AG08396 (cell line): ENCODE results near the gene ZNF20.

ENCODE experiments used
- DNase-seq: peaks from one replicate; pipeline ENCODE4 v3.0.0; 2012; ENCODE audit warnings: low spot score, mixed read lengths

Gene ZNF20

DNA sequence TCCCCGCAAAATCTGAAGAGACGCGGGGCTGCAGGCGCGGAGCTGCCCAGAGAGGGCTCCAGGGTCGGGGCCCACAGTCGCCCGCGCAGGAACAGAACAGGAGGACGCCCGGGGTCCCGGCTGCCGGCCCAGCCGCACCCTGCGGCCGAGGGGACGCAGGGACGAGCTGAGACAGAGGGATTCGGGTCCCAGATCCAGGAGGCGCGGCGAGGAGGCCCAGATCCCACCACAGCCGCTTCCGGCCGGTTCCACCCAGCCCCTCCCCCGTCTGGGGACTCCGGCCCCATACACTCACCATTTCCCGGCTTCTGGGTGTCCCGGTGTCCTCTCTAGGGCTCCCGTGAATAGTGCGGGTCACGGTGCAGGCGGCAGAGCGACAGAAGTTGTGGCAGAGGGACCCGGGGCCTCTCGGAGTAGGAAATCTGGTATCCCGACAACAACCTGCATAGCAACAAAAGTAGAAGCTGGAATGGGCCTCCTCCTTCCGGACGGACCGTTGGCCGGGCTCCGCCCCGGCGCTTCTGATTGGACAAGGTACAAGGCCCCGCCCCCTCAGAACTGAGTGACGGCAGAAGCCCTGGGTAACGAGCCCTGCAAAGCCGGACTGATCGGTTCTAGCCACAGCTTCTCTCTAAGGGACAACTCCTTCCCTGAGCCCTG is at the start of gene ZNF20:
ZNF20 (minus strand) TSS at position 466 of the 660 bp plus-strand sequence; CDS start at position 298, 168 bp downstream.
- DNase-seq, result peak; percentile 97

DNA sequence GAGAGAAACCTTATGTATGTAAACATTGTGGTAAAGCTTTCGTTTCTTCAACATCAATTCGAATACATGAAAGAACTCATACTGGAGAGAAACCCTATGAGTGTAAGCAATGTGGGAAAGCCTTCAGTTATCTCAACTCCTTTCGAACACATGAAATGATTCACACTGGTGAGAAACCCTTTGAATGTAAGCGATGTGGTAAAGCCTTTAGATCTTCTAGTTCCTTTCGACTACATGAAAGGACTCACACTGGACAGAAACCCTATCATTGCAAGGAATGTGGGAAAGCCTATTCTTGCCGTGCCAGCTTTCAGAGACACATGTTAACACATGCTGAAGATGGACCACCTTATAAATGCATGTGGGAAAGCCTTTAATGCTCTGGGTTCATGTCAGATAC is 47.5 kb upstream of the ZNF20 start:
- DNase-seq, result no peak

DNA sequence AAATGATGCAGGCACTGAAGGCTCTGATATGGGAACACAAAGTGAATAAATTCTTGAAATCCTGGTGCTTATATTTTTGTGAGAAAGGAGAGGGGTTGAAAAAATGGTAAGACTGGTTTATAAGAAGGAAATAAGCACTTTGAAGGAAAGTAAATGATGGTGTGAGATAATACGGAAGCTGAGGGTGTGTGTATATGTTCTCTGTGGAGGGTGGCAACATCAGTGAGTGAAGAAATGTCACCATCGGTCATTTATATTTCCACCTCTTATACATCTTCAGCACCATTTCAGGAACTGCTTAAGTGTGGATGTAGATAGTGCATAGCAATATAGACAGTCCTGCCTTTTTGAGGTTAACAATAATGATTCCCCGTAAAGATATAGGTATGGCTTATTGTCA is 40.2 kb upstream of the ZNF20 start:
- no peak for DNase-seq

DNA sequence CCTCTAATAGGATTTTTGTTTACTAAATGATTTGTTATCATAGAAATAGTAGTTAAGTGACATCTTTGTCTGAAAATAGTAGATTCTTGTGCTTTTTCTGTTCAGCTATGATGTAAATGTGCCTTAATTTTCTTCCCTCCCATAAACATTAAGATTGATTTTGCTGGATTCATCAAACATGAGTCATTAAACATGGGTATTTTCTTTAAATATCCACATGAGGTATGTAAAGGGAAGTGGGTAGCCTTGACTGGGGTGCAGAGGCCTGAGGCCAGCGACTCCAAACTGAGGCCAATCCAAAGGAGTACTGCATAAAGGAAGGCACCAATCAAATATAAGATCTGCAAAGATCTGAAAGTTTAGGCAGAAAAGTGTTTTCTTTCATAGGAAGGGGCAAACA is 26.5 kb upstream of the ZNF20 start:
- DNase-seq, result peak; percentile 16

DNA sequence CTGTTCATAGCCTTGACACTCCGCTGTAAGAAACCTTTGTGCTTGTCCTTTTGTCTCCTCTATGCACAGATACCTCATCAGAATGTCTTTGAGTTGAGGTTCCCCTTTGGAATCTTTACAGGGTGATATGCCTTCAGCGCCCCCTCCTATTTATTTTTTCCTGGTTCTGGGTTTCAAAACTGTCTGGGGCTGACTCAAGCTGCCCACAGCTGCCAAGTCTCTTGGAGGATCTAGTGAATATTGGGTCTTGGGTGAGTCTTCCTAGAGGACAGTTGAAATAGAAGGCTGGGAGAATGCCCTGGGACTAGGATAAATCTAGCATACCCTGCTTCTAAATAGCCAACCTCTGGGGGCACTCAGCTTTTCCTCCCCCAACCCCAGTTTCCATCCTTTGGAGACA is 23.7 kb upstream of the ZNF20 start:
- DNase-seq, result peak; percentile 70

DNA sequence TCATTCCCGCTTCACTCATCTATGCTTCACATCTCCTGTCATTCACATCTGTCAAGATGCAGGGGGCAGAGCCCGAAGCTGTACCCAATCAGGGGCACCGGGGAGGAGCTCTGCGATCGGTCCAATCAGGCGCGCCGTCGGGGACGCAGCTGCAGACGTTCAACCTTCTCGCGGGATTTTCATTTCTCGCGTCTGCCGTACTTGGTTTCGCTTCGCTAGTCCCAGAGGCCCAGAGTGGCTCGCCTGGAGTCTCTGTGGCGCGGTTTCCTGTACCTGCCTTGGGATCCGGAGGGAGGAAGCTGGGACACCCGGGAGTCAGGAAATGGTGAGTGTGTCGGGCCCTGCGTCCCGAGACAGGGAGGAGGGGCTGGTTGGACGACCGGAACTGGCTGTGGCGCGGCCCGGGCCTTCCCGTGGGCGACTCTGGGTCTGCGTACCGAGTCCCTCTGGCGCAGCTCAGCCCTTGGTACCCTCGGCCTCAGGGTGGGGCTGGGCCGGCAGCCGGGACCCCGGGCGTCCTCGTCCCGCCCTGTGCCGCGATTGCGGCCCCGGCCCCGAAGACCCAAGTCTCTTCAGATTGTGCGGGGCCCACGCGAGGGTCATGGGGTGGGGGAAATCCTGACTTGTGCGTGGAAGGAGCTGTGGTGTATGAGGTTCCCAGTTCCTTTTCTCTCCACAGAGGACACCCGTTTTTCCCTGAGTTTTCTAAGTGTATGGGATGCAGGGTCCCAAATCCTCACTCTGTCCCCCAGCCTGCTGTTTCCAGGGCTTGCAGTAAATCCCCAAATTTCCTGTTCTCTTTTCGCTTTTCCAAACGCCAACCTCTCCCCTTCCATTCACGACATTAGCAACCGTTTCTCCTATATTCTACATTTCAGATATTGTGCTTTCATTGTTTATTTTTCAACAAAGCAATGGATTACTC is 23.0 kb upstream of the ZNF20 start, which contains the start of gene ZNF136:
ZNF136 (plus strand) TSS at position 215 of the 925 bp plus-strand sequence; CDS start at position 323, 108 bp downstream.
- DNase-seq, result peak; percentile 99

DNA sequence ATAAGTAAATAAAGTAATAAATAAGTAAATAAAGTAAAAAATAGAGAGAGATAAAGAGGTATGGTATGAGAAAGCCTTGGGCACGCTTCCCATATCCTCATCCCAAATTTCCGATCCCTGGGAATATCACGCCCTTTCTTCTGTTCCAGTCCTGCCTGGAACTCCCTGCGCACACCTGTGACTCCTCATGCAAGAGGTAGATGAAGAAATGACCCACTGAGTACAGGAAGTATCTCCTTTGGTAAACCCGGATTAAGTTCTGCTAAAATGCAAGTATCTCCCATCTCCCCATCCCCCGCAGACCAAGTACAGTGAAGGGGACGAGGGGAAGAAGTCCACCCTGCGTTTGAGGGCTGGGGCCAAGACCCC is 22.3 kb upstream of the ZNF20 start:
- no peak for DNase-seq

DNA sequence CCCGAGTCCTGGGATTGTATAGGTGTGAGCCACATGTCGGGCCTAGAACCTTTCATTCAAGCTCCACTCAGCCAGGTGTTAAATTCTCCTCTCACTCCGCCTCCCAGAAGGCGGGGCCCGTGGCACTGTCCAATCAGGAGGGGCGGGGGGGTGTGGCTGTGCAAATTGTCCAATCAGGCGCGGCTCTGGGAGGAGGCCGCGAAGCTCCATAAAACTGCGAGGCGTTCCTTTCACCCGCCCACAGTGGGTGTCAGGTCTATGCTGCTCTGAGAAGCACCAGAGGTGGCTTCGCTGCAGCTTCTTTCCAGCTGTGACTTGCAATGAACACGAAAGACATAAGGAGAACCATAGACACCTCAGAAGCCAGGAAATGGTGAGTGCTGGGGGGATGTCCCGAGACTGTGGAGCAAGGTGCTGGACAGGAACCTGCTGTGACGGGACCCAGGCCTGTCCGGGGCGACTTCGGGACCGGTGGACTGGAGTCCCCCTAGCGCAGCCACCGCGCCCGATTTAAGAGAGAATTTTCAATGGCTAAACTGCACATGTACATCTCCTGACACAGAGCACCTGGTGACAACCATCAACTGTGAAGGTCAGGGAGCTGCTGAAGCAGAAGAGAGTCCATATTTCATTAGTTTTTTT is 19.7 kb upstream of the ZNF20 start:
- DNase-seq, result no peak

DNA sequence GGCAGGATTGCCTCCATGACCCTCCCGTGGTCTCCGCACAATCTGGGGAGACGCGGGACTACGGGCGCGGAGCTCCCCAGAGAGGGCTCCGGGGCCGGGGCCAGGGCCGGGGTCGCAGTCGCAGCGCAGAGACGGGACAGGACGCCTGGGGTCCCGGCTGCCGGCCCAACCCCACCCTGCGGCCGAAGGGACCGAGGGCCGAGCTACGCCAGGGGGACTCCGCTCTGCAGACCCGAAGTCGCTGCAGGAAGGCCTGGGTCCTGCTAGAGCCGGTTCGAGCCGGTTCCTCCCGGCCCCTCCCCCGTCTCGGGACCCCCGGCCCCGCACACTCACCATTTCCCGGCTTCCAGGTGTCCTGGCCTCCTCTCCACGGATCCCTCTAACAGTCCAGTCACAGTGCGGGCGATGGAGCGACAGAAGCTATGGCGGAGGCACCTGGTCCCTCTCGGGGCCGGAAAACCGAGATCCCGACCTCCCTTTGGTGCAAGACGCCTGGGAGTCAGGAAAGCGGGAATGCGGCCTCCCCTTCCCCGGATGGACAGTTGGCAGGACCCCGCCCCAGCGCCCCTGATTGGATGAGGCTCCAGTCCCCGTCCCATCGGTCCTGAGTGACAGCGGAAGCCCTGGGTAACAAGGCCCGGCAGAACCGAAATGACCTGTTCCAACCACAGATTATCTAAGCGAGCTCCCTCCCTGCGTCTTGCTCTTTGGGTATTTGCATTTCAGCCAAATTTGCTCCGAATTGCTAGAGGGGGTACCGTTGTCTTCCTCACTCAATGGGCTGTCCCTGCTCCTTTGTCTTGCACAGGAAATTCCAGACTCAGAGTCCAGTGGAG is 16.3 kb upstream of the ZNF20 start, which contains the start of gene ZNF625:
ZNF625 (minus strand) TSS at position 512 of the 836 bp plus-strand sequence; CDS start at position 336, 176 bp downstream.
- peak; percentile 90 for DNase-seq

DNA sequence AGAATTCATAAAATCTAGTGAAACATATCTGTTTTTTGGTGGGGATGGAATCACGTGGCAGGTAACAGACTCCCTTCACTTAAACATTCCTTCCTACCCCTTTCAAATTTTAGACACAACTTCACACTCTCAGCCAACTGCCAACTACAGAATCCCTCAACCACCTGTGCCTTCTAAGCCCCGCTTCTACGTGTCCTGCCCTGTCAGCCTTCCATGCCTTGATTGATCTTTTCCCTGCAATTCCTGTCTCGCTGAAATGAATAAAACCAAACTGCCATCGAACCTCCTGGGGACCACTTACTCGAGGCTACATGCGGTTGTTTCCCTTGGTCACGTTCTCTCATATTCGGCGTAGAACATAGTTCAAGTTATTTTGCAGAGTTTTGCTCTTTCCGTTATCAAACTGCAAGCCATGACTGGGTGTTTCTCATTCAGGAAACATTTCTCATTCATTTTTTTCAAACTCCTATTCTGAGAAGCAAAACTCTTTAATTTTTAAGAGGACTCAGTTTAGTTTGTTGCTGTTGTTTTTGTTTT is 15.2 kb upstream of the ZNF20 start:
- no peak for DNase-seq

DNA sequence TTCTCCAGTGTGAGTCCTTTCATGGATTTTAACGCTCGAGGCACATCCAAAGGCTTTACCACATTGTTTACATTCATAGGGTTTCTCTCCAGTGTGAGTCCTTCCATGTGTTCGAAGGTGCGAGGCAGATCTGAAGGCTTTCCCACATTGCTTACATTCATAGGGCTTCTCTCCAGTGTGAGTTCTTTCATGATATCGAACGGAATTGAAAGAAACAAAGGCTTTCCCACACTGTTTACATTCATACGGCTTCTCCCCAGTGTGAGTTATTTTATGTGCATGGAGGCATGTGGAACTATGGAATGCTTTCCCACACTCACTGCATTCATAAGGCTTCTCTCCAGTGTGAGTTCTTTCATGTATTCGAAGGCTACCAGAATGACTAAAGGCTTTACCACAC is 5.2 kb upstream of the ZNF20 start:
- DNase-seq, result no peak

DNA sequence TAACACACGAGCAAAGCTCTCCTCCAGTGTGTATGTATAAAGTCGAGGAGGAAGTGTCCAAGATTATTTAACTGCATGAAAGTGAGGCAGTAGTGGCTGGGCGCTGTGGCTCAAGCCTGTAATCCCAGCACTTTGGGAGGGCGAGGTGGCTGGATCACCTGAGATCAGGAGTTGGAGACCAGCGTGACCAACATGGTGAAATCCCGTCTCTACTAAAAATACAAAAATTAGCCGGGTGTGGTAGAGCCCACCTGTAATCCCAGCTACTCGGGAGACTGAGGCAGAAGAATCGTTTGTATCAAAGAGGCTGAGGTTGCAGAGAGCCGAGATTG is 1.2 kb upstream of the ZNF20 start:
- no peak for DNase-seq

DNA sequence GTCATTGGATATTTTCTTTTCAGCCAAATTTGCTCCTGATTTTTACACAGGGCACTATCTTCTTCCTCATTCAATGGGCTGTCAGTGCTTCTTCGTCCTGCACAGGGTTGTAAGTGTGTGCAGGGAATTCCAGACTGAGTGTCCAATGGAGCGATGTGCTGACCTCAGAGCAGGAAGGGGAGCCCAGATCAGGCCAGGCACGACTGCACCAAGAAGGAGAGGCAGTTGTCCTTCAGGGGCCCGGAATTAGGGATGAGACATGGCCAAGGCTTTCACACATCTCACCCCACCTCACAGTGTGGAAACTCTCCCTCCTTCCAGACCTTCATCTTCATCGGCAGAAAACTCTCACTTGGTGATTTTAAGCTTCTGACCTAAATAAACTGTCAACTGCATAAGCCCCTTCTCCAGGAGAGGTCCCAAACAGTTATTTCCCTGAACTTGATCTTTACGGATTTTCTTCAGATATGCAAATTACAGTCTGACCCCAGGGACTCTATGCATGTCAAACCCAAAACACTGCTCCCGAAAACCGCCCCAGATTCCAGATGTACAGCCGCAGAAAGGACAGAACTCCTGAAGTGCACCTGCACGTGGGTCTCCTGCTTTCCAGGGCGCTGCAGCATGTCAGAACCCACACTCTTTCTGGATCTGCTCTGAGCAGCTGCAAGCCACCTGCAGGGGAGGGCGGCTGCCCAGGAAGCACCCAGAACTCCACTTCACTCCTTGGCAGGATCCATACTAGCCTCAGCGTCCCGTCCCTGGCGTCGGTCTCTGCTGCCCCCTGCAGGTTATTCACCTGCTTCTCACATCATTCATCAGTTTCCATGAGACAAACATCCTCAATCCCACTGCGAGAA is 625 bp upstream of the ZNF20 start:
- DNase-seq, result peak; percentile 87

DNA sequence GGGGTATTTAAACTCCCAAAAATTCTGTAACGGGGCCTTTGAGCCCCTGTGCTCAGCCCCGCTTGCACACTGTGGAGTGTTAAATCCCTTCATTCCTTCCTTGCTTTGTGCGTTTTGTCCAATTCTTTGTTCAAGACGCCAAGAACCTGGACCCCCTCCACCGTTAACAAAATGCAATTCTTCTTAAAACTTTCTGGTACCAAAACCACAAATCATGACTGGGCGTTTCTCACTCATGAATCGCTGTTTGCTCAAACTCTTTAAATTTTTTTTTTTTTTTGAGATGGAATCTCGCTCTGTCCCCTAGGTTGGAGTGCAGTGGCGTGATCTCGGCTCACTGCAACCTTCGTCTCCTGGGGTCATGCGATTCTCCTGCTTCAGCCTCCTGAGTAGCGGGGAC is 881 bp downstream of the ZNF20 start:
- no peak for DNase-seq

DNA sequence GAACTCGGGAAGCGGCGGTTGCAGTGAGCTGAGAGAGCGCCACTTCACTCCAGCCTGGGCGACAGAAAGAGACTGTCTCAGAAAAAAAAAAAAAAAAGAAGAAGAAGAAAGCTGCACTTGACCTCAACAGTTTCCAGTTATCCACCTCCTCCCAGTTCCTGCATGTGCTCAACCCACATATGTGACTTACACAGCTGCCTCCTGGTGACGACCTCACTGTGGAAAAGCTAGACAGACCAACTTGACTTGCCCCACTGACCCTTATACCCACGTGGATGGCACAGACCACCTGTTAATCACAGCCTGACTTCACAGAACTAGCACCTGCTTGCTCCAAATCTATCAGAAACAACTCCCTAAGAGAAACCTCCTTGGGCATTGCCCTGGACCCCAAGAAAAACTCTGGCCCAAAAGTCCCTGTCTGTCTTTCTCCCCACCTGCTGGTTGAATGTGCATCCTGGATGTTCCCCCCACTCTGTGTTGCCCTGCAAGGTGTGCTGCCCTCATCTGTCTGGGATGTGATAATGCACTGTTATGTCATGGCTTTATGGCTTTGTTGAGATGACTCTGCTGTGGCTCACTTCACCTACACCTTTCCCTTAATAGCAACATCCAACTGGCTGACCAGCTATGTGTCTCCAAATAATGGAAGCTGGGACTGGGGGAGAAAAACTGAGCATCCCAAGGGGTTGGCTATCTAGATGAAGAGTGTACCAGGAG is 2.8 kb downstream of the ZNF20 start:
- DNase-seq, result no peak

DNA sequence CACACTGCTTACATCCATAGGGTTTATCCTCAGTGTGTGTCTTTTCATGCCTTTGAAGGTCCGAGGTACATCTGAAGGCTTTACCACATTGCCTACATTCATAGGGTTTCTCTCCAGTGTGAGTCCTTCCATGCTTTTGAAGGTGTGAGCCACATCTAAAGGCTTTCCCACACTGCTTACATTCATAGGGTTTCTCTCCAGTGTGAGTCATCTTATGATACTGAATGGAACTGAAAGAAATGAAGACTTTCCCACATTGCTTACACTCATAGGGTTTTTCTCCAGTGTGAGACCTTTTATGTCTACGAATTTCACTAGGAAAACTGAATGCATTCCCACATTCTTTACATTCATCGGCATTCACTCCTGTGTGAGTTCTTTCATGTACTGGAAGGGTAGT is 7.1 kb downstream of the ZNF20 start:
- DNase-seq, result no peak

DNA sequence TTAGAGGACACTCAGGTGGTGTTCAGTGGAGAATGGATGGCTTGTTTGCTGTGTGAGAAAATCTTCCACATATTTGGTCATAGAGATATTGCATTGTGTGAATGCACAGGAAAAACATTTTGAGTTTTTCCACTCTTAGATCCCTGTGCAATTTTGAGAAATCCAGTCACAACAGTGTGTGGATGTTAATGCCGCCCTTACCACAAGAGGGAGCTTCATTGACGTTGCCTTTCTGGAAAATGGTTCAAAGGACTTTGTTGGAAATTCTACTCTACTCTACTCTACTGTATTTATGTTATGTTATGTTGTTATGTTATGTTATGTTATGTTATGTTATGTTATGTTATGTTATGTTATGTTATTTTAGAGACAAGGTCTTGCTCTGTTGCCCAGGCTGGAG is 13.4 kb downstream of the ZNF20 start:
- DNase-seq, result peak; percentile 33

DNA sequence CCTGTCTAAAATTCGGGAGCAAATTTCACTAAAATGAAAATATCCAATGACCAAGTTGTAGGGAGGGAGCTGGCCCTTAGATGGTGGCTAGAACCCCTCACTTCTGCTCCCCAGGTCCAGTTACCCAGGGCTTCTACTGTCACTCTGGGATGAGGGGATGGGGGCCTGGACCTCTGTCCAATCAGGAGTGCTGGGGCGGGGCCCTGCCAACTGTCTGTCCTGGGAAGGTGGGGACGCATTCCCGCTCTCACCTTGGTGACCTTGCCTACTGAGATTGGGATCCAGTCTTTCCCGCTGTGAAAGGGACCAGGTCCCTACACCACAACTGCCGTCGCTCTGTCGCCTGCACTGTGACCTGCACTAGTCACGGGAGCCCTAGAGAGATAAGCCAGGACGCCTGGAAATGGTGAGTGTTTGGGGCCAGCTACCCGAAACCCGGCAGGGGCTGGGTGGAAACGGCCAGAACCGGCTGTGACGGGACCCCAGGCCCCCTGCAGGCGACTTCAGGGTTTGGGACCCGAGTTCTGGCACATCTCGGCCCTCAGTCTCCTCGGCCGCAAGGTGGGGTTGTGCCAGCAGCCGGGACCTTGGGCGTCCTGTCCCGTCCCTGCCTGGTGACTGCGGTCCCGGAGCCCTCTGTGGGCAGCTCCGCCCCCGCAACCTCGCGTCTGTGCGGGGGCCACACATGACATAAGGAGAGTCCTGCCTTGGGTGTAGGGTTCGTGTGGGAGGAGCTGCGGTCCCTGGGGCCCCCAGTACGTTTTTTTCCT is 22.8 kb downstream of the ZNF20 start:
- no peak for DNase-seq

DNA sequence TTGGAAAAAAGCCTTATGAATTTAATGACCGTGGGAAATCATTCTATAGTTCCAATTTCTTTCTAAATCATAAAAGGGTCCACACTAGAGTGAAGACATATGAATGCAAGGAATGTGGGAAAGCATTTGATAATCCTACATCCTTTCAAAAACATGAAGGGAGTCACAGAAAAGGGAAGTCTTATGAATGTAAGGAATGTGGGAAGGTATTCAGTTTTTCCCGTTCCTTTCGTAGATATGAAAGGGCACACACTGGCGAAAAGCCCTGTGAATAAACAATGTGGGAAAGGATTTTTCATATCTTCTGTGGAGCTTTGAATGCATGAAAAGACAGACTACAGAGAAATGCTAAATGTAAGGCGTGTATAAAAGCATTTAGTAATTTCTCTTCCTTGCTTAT is 27.0 kb downstream of the ZNF20 start:
- DNase-seq, result no peak
